ENCODE results near the gene RWDD1.

The RWDD1 gene

GRCh38 chr6:116575227-116575626 is 3.9 kb downstream of the RWDD1 start:
- Histone ChIP-seq H4K20me1 (ENCODE audit: control insufficient read depth, insufficient read depth, low read depth, low read length) (peaks cover 7% of the 10 kb centered on the region), H3K79me2 (ENCODE audit: control insufficient read depth, low read length) (peaks cover 94% of the 10 kb centered on the region), H3K27me3 (ENCODE audit: control insufficient read depth, low read length) (no peaks in the 10 kb centered on the region), H3K4me1 (ENCODE audit: control insufficient read depth, low read length) (peaks cover 19% of the 10 kb centered on the region), H3K4me2 (ENCODE audit: low read length) (no peak overlapping the region), H3F3A (ENCODE audit: control insufficient read depth, insufficient read depth) (no peaks in the 10 kb centered on the region), H3K9me3 (ENCODE audit: control insufficient read depth, insufficient read depth, low read length) (no peaks in the 10 kb centered on the region), H3K9me2 (replicated peaks; ENCODE audit: control insufficient read depth, low read length) (no peaks in the 10 kb centered on the region), H3K27ac (ENCODE audit: low read depth, low read length) (no peak overlapping the region), H3K36me3 (ENCODE audit: control insufficient read depth, low read length) (peaks cover 71% of the 10 kb centered on the region), H3K4me3 (ENCODE audit: low read length) (no peak overlapping the region)
- no peak for TF ChIP-seq CTCF (IDR thresholded peaks at IDR 0.05; ENCODE audit: low read depth, low read length, poor library complexity, severe bottlenecking)
- no peak for TF ChIP-seq EZH2phosphoT487 (IDR thresholded peaks at IDR 0.05; ENCODE audit: borderline replicate concordance, low read length)

GRCh38 chr6:116577486-116577885 is 6.2 kb downstream of the RWDD1 start:
- peaks cover 75% of the 10 kb centered on the region for H3K79me2 ChIP-seq (ENCODE audit: control insufficient read depth, low read length)
- no peaks in the 10 kb centered on the region for H3K27me3 ChIP-seq (ENCODE audit: control insufficient read depth, low read length)
- peaks cover 7% of the 10 kb centered on the region for H4K20me1 ChIP-seq (ENCODE audit: control insufficient read depth, insufficient read depth, low read depth, low read length)
- no peak overlapping the region for H3K4me2 ChIP-seq (ENCODE audit: low read length)
- peaks cover 17% of the 10 kb centered on the region for H3K4me1 ChIP-seq (ENCODE audit: control insufficient read depth, low read length)
- peaks cover 78% of the 10 kb centered on the region for H3K36me3 ChIP-seq (ENCODE audit: control insufficient read depth, low read length)
- H3K9me3 ChIP-seq (ENCODE audit: control insufficient read depth, insufficient read depth, low read length) = no peaks in the 10 kb centered on the region
- no peak overlapping the region for H3K4me3 ChIP-seq (ENCODE audit: low read length)
- no peaks in the 10 kb centered on the region for H3K9me2 ChIP-seq (replicated peaks; ENCODE audit: control insufficient read depth, low read length)
- no peak for TF ChIP-seq EZH2phosphoT487 (IDR thresholded peaks at IDR 0.05; ENCODE audit: borderline replicate concordance, low read length)
- TF ChIP-seq CTCF (IDR thresholded peaks at IDR 0.05; ENCODE audit: low read depth, low read length, poor library complexity, severe bottlenecking) = no peak
- H3K27ac ChIP-seq (ENCODE audit: low read depth, low read length) = no peak overlapping the region
- no peaks in the 10 kb centered on the region for H3F3A ChIP-seq (ENCODE audit: control insufficient read depth, insufficient read depth)

GRCh38 chr6:116578335-116578734 is 7.0 kb downstream of the RWDD1 start:
- H3K27me3 ChIP-seq (ENCODE audit: control insufficient read depth, low read length) = no peaks in the 10 kb centered on the region
- no peak overlapping the region for H3K4me2 ChIP-seq (ENCODE audit: low read length)
- peaks cover 9% of the 10 kb centered on the region for H3K4me1 ChIP-seq (ENCODE audit: control insufficient read depth, low read length)
- no peaks in the 10 kb centered on the region for H3F3A ChIP-seq (ENCODE audit: control insufficient read depth, insufficient read depth)
- no peak for TF ChIP-seq CTCF (IDR thresholded peaks at IDR 0.05; ENCODE audit: low read depth, low read length, poor library complexity, severe bottlenecking)
- no peak for TF ChIP-seq EZH2phosphoT487 (IDR thresholded peaks at IDR 0.05; ENCODE audit: borderline replicate concordance, low read length)
- H3K9me2 ChIP-seq (replicated peaks; ENCODE audit: control insufficient read depth, low read length) = no peaks in the 10 kb centered on the region
- no peak overlapping the region for H3K27ac ChIP-seq (ENCODE audit: low read depth, low read length)
- peaks cover 81% of the 10 kb centered on the region for H3K36me3 ChIP-seq (ENCODE audit: control insufficient read depth, low read length)
- H3K79me2 ChIP-seq (ENCODE audit: control insufficient read depth, low read length) = peaks cover 67% of the 10 kb centered on the region
- no peaks in the 10 kb centered on the region; the same call in 1 of the 2 replicates for H4K20me1 ChIP-seq (ENCODE audit: control insufficient read depth, insufficient read depth, low read depth, low read length)
- no peaks in the 10 kb centered on the region for H3K9me3 ChIP-seq (ENCODE audit: control insufficient read depth, insufficient read depth, low read length)
- H3K4me3 ChIP-seq (ENCODE audit: low read length) = no peak overlapping the region
